ENCODE data around the gene C1orf122. TPM values are rescaled to one million over a fixed set of nuclear protein-coding genes. Genes with fewer than 3 reads are reported as not detected.

Gene C1orf122
- total RNA-seq, 2 donors from 2014 or later, result 28.3 to 51.4 TPM

DNA sequence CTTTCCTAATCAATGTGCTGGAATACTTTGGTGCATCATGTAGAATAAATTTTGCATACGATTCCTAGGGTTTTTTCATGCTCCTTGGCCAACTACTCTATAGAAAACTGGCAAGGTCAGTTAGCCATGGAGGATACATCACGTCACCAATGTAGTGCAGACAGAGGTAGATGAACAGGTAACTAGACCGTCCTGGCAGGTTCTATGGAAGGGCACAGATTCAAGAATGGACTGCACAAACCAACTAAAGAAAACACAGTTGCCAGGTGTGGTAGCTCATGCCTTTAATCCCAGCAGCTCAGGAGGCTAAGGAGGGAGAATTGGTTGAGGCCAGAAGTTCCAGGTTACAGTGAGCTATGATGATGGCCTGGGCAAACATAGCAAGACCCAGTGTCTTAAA is 41.9 kb downstream of the C1orf122 start:
- TF ChIP-seq, protein P1, sequence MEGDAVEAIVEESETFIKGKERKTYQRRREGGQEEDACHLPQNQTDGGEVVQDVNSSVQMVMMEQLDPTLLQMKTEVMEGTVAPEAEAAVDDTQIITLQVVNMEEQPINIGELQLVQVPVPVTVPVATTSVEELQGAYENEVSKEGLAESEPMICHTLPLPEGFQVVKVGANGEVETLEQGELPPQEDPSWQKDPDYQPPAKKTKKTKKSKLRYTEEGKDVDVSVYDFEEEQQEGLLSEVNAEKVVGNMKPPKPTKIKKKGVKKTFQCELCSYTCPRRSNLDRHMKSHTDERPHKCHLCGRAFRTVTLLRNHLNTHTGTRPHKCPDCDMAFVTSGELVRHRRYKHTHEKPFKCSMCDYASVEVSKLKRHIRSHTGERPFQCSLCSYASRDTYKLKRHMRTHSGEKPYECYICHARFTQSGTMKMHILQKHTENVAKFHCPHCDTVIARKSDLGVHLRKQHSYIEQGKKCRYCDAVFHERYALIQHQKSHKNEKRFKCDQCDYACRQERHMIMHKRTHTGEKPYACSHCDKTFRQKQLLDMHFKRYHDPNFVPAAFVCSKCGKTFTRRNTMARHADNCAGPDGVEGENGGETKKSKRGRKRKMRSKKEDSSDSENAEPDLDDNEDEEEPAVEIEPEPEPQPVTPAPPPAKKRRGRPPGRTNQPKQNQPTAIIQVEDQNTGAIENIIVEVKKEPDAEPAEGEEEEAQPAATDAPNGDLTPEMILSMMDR (IDR thresholded peaks at IDR 0.05), result no peak
- no peaks in the 10 kb centered on the region for H3K36me3 ChIP-seq
- H3K27me3 ChIP-seq, result no peaks in the 10 kb centered on the region
- no peak overlapping the region for H3K27ac ChIP-seq
- peaks cover 5% of the 10 kb centered on the region for H3K4me1 ChIP-seq
- no peak overlapping the region for H3K4me3 ChIP-seq
- no peak overlapping the region for H3K9ac ChIP-seq (ENCODE audit: low read depth in 2 of 2, low read length in 2 of 2)
- intact Hi-C loops (cut with DNase I), result no loop called here
- DNase-seq, result no peak
- no peaks in the 10 kb centered on the region for H3K9me3 ChIP-seq

DNA sequence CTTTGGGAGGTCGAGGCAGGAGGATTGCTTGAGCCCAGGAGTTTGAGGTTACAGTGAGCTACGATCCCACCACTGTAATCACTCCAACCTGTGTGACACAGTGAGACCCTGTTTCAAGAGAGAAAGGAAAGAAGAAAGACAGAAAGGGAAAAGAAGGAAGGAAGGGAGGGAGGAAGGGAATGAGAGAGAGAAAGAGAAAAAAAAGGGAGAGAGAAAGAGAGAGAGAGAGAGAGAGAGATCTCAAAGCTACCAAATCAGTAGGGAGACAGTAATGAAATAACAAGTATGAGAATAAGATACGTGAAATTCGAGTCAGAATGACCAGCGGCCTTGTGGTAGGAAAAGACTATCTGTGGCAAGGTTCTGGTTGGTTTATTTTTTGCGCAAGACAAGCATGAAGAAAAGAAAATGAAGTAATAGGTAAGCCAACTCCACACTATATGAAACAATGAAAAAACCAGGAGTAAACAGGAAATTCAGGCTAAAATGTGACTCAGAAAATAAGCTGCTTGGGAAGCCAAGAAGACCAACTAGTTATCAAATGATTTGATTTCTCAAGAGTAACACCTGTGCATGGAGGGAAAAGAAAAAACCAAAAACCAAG is 42.9 kb downstream of the C1orf122 start:
- peaks cover 5% of the 10 kb centered on the region for H3K4me1 ChIP-seq
- no peaks in the 10 kb centered on the region for H3K27me3 ChIP-seq
- no peak overlapping the region for H3K27ac ChIP-seq

DNA sequence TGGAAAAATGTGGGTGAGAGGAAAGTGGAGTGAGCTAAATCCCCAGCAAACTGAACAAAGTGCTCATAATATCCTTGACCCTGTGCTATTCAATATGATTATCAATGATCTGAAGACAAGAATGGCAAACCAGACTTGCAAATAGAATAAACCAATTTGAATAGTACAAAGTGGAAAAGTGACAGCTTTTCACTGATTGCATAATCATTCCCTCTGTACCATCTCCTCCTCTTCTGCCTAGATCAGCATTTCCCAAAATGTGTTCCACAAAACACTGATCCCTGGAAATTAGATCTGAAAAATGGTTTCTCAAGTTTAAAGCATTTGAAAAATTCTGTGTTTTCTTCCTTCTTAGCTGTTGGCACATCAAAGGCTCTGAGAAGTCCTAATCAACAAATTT is 43.7 kb downstream of the C1orf122 start:
- TF ChIP-seq, protein P1 (IDR thresholded peaks at IDR 0.05), result no peak
- intact Hi-C loops (cut with DNase I), result no loop called here
- Histone ChIP-seq H3K9ac (ENCODE audit: low read depth in 2 of 2, low read length in 2 of 2) (no peak overlapping the region), H3K4me3 (no peak overlapping the region), H3K36me3 (no peaks in the 10 kb centered on the region), H3K27ac (no peak overlapping the region), H3K9me3 (no peaks in the 10 kb centered on the region), H3K4me1 (peaks cover 5% of the 10 kb centered on the region), H3K27me3 (no peaks in the 10 kb centered on the region)
- DNase-seq, result no peak

More for the DNA sequence above, 42.9 kb downstream of the C1orf122 start:
- no peaks in the 10 kb centered on the region for H3K36me3 ChIP-seq
- intact Hi-C loops (cut with DNase I), result no loop called here
- no peak overlapping the region for H3K4me3 ChIP-seq
- no peak for DNase-seq
- H3K9me3 ChIP-seq, result no peaks in the 10 kb centered on the region
- TF ChIP-seq, protein P1 (IDR thresholded peaks at IDR 0.05), result no peak
- H3K9ac ChIP-seq (ENCODE audit: low read depth in 2 of 2, low read length in 2 of 2), result no peak overlapping the region

DNA sequence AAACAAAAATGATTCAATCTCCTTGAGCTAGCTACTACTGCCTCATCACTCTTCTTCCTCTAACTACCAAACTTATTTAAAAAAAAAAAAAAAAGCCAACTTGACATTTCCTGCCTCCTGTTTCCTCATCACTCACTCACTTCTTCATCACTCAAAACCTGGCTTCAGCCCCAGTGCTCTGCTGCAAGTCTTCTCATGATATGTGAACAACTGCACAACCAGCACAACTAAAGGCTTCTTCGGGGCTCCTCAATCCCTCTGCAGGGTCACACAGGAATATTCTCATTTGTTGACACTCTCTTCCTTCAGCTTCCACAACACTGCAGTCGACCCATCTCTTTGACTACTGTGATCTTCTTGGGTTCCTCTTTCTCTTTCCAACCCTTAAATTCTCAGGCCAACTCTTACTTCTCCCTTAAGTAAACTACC is 44.2 kb downstream of the C1orf122 start:
- TF ChIP-seq, protein P1 (IDR thresholded peaks at IDR 0.05), result no peak
- H3K36me3 ChIP-seq, result no peaks in the 10 kb centered on the region
- H3K27ac ChIP-seq, result no peak overlapping the region
- peaks cover 5% of the 10 kb centered on the region for H3K4me1 ChIP-seq
- H3K27me3 ChIP-seq, result no peaks in the 10 kb centered on the region
- intact Hi-C loops (cut with DNase I), result no loop called here
- DNase-seq, result no peak
- no peak overlapping the region for H3K9ac ChIP-seq (ENCODE audit: low read depth in 2 of 2, low read length in 2 of 2)
- no peaks in the 10 kb centered on the region for H3K9me3 ChIP-seq
- no peak overlapping the region for H3K4me3 ChIP-seq

DNA sequence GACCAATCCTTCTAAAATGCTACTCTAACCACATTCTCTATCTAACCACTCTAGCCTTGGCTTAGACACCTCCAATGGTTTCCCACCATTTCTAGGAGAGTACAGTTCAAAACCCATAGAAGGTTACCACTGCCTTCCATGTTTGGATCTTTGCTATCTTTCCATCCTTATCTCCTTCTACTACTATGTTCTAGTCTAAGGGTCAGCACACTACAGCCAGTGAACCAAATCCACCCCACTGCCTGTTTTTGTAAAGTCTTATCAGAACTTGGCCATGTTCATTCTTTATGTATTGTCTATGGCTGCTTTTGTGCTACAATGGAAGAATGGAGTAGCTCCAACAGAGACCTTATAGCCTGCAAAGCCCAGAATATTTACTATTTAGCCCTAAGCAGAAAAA is 45.6 kb downstream of the C1orf122 start:
- Histone ChIP-seq H3K4me1 (no peaks in the 10 kb centered on the region), H3K27me3 (no peaks in the 10 kb centered on the region), H3K9me3 (no peaks in the 10 kb centered on the region), H3K4me3 (no peak overlapping the region), H3K27ac (no peak overlapping the region), H3K36me3 (no peaks in the 10 kb centered on the region), H3K9ac (ENCODE audit: low read depth in 2 of 2, low read length in 2 of 2) (no peak overlapping the region)
- no peak for DNase-seq
- TF ChIP-seq, protein P1 (IDR thresholded peaks at IDR 0.05), result no peak
- intact Hi-C loops (cut with DNase I), result no loop called here

All from colonic mucosa (tissue), 4 donors.